Daoy (cell line): ENCODE results near the gene TOMM34. TPM values are rescaled to one million over a fixed set of nuclear protein-coding genes. Genes with fewer than 3 reads are reported as not detected.
A peak's percentile ranks its signal among the peaks of the same experiment; 100 is the strongest.

ENCODE experiments used
- DNase-seq: peaks from one replicate; pipeline ENCODE4 v3.0.0-alpha.2; 2015; ENCODE audit warnings: low read depth
- total RNA-seq: library from RNA; depleted of rRNA; stranded (reverse); fragments of >200 nt; shearing (Covaris generic); gene quantifications from 2 replicates; pipeline ENCODE4 v1.2.3, GENCODE V29; 2014; rRNA removed

TOMM34 gene, protein sequence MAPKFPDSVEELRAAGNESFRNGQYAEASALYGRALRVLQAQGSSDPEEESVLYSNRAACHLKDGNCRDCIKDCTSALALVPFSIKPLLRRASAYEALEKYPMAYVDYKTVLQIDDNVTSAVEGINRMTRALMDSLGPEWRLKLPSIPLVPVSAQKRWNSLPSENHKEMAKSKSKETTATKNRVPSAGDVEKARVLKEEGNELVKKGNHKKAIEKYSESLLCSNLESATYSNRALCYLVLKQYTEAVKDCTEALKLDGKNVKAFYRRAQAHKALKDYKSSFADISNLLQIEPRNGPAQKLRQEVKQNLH
- 77.5 and 87.9 TPM in 2 replicates for total RNA-seq

DNA sequence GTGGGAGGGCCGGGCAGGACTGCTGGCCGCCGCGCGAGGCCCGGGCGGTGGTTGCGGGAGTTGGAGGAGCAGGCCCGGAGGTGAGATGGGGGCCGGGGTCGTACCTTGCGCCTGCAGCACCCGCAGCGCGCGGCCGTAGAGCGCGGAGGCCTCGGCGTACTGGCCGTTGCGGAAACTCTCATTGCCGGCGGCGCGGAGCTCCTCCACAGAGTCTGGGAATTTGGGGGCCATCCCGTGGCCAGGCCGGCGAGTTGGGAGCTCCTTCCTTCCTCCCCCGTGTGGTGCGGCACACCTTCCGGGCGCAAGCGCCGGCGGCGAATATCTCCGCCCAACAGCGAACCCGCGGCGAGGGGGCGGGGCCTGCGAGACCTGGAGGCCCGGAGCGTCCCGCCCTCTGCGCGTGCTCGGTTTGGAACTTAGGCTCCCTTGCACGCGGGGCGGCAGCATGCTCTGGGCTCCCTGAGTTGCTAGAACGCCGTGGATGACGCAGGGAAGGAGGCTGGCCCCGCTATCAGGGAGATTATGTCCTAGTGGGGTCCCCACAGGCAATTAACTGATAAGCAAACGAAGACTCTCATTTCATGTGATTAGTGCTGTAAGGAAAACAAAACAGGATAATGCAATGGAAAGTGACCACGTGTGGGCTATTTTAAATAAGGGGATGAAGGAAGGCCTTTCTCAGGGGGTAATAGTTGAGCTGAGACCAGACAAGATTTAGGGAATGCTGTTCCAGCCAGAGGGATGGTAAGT lies at the start of gene TOMM34:
Gene TOMM34 (minus strand): TSS at position 295 of the 750 bp plus-strand sequence. CDS start 64 bp downstream, at position 231.
- DNase-seq = peak; percentile 96

DNA sequence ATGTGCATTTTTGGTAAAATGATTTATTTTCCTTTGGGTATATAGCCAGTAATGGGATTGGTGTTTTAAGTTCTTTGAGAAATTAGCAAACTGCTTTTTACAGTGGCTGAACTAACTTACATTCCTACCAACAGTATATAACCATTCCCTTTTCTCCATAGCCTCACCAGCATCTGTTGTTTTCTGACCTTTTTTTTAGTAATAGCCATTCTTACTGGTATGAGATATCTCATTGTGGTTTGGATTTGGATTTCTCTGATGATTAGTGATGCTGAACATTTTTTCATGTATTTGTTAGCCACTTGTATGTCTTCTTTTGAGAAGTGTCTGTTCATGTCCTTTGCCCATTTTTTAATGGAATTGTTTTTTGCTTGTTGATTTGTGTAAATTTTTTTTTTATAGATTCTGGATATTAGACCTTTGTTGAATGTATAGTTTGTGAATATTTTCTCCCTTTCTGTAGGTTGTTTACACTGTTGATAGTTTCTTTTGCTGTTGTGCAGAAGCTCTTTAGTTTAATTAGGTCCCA lies 48.4 kb upstream of the TOMM34 start:
- no peak for DNase-seq

DNA sequence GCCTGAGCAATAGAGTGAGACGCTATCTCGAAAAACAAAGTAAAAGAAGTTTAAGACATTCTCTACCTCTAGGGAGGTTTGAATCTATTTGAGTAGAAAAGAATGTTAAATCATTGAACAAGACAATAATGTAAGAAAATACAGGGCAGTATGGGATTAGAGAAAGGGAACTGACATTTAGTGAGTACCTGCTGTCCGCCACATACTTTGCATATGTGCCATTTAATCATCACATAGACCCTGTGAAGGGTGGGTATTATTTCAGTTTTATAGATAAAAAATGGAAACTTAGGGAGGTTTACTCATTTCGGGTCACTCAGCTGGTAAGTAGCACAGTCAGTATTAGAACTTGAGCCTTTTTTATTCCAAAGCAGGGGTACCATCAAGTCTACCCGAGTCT lies 37.5 kb upstream of the TOMM34 start:
- DNase-seq = no peak

DNA sequence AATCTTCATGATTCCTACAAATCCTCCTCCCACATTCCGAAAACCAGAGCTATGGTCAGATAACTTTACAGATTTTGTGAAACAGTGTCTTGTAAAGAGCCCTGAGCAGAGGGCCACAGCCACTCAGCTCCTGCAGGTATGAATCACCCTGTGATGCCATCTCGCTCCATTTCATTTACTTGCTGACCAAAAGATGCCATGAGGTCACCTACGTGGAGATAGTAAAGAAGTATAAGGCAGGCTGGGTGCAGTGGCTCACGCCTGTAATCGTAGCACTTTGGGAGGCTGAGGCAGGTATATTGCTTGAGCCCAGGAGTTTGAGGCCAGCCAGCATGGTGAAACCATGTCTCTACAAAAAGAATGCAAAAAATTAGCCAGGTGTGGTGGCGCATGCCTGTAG lies 37.0 kb upstream of the TOMM34 start:
- DNase-seq = no peak

DNA sequence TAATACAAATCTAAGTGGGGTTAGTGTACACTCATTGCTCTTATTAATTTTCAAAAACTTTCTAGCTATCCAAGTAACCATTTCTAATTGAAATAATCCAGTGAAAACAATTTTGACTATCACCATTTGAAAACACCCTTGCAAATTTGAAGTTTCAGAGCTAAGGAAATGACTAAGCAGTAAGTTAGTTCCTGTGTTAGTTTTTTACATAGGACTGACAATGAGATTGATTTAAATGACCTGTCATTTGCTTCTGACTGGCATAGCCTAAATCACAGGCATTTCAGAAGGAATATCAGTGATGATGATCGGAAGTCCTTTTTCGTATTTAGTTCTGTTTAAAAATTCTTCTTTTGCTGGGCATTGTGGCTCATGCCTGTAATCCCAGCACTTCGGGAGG lies 33.1 kb upstream of the TOMM34 start:
- DNase-seq = no peak

DNA sequence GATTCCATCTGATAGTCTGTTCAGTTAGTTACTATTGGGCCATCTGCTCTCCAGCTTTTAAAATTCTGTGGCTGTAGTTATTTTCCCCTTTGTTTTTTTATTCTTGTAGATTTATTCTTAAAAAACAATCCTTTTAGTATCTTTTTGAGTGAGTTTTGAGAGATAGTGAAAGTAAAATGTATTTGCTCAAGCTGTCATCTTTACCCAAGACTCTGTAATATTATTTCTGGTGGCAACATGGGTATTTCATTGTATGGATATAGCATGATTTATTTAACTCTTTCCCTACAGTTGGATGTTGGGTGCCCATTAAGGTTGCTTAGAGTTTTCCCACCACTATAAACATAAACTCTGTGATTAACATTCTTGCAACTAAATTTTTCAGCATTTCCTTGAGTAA lies 30.8 kb upstream of the TOMM34 start:
- DNase-seq = no peak

DNA sequence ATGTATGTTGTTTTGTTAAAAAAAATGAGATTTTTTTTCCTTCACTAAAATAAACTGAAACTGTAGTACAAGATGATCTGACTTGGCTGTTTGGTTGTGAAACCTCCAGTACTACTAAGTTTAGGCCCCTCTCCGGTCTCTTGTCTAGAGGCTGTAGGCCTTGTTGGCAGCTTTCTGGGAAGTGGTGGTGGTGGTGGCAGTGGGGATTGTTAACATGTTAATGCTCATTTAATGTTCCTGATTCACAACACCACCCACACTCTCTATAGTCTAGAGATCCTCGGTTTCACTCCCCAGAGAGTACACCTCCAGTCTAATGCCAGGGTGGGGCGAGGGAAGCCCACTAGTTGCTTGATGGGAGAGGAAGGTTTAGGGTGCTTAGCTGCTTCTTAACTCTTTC lies 30.2 kb upstream of the TOMM34 start:
- DNase-seq = no peak

DNA sequence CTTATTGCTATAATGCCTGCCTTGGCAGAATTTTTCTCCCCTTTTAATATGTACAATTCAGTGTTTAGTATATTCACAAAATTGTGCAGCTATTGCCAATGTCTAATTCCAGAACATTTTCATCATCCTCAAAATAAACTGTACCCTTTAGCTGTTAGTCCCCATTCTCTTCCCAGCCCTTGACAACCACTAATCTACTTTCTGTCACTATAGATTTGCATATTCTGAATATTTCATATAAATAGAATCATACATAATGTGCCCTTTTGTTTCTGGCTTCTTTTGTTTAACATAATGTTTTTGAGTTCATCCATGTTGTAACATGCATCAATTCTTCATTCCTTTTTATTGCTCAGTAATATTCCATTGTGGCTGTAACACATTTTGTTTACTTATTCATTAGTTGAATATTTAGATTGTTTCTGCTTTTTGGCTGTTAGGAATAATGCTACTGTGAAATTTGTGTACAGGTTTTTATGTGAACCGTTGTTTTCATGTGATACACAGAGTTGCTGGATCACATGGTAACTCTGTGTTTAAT lies 28.5 kb upstream of the TOMM34 start:
- no peak for DNase-seq

DNA sequence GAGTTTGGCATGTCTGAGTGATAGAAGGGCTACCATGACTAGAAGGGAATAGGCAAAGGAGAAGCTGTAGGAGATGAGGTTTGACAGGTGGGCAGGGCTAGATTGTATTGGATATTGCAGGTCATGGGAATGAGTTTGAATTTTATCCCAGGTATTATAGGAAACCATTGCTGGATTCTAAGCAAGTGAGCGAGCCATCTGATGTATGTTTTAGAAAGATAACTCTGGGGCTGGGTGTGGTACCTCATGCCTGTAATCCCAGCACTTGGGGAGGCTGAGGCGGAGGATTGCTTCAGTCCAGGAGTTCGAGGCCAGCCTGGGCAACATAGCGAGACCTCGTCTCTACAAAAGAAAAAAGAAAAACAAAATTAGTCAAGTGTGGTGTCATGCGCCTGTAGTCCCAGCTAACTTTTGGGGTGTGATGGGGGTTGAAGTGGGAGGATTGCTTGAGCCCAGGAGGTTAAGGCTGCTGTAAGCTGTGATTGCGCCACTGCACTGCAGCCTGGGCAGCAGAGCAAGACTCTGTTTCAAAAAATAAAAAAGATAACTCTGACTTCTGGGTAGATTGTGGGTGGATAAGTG lies 23.0 kb upstream of the TOMM34 start:
- DNase-seq = no peak

DNA sequence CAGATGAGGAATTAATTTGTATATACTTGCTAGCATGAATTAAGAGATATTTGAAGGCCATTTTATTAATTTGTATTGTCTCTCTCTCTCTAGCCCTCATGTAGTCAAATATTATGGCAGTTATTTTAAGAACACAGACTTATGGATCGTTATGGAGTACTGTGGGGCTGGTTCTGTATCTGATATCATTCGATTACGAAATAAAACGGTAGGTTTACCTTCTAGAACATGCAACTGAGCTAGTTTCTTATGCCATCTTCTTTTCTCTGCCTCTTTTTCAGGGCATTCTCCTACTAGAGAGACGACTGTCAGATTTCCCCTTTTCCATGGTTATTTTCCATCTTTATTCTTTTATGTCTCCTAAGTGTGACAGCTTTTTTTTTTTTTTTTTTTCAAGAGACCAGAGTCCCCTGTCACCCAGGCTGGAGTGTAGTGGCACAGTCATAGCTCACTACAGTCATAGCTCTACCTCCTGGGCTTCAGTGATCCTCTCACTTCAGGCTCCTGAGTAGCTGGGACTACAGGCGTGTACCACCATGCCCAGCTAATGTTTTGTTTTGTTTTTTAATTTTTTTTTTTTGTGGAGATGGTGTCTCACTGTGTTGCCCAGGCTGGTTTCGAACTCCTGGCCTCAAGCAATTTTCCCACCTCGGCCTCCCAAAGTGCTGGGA lies 21.7 kb upstream of the TOMM34 start:
- DNase-seq = no peak

DNA sequence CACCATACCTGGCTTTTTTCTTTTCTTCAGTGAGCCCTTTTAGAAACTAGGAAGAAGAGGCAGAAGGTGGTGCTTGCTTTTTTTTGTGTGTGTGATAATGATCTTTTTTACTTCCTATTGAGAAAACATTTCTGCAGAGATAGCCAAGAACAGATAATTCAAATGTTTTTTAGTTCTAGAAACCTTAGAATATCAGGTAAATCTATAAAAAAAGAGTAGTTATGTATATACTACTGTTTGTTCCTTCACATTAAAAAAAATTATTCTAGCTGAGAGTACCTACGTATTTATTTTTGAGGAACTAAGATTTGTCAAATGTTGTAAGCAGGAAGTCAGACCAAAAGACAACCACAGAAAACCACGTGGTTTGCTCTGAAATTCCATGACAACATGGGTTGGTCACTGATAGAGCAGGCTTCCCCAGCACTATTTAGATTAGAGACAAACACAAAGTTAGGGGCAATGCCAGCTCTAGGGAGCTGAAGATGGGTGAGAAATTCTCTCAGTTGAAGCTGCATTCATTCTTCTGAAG lies 19.0 kb upstream of the TOMM34 start:
- DNase-seq = peak; percentile 21

DNA sequence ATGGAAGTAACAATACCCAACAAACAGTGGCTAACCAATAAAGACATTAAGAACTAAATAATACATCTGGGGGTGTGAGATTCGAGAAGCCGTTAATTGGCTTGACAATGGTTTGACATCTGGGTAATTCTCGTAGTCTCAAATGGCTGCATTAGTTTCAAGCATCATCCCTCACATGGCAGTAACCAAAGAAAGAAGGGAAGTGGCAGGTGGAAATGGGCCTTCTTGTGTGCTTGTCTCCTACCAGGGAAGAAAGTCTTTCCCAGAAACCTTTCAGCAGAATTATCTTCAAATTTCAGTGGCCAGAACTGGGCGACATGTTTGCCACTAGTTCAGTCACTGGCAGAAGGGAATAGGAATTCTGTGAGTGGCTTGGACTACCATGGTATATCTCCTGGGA lies 16.5 kb upstream of the TOMM34 start:
- DNase-seq = no peak

DNA sequence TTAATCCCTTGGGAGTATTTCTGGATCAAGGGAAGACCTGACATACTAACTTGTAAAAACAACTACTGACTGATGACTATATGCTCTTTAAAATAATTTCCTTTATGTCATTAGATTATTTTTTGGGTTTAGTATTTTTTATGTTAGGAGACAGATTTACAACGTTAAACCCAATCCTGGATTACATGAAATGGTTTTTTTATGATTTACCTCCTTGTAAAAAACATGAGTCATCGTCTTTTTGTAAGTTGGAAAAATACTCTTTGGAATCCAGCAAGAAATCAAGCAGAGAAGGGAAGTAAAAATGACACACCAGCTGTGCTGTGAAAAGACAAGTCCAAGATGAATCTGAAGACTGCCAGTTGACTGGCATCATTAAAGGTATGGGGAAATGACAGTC lies 12.9 kb upstream of the TOMM34 start:
- DNase-seq = no peak

DNA sequence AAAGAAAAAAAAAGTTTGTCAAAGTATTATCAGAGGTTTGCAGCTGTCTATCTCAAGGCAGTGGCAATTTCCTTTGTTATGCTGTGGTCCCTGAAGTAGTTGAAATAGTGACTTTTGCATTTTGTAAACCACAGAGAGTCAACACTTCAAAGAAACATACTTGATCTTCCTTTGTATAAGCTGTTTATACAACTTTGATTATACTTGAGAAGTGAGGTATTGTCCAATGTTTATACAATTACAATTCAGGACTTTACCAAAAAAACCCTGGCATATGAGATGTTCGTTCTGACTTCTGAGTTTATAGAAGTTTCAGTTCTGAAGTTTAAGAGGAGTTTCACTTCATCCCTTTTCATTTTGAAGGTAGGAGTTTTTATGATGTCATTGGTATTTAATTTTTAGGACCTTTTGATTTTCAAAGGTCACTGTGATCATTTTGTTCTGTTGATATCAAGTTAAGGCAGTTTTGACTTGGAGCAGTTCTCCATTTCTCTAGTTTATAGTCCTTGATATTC lies 10.1 kb upstream of the TOMM34 start:
- DNase-seq = no peak

DNA sequence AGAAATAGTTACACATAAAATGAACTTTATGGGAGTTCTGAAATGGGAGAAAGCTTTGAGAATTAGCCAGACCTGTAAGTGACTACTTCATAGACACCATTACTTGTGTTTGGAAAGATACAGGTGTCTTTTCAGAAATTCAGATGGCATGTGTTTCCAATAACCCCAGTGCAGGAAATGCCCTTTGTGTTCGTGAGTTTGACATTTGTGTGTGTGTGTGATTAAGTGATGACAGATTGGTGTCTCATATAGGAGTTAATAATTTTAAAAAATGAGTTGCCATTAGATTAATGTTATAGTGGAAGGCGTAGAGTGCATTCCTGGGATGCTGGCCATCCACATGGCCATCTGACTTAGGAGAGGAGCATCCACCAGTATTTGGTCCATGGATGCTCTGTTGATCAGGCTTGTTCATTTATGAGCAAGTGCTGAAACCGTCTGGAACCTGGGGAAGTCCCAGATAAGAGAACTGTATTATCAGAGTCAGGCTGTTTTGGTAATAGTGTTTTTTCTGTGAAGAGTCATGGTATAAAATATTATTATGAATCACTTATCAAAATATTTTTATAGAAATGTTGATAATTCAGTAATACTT lies 9.2 kb upstream of the TOMM34 start:
- DNase-seq = no peak

DNA sequence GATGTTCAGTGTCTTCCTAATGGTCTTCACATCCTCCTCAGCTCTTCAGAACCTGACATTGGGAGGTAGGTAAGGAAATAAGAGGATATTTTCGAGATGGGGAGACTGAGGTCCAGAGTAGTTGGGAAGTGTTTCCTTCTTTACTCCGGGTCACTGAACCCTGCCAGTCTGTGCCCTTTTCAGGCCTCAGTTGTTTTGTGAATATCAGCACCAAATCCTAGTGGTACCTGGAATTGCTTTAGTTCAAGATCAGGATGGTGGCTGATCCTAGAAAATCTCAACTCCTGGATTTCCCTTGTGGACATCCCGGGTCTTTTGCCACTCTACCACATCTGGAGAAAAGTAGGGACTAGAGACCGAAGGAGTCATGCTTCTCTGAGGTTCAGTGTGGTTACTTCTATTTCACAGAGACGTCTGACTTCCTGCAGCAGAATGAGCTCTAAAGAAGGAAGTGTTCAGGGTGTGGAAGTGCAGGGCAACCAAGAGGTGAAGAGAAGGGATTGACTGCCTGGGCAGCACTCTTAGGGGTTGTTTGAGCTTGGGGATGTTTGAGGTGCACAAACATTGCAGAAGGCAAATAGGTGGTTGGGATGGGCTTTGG lies 7.1 kb upstream of the TOMM34 start:
- peak; percentile 19 for DNase-seq

DNA sequence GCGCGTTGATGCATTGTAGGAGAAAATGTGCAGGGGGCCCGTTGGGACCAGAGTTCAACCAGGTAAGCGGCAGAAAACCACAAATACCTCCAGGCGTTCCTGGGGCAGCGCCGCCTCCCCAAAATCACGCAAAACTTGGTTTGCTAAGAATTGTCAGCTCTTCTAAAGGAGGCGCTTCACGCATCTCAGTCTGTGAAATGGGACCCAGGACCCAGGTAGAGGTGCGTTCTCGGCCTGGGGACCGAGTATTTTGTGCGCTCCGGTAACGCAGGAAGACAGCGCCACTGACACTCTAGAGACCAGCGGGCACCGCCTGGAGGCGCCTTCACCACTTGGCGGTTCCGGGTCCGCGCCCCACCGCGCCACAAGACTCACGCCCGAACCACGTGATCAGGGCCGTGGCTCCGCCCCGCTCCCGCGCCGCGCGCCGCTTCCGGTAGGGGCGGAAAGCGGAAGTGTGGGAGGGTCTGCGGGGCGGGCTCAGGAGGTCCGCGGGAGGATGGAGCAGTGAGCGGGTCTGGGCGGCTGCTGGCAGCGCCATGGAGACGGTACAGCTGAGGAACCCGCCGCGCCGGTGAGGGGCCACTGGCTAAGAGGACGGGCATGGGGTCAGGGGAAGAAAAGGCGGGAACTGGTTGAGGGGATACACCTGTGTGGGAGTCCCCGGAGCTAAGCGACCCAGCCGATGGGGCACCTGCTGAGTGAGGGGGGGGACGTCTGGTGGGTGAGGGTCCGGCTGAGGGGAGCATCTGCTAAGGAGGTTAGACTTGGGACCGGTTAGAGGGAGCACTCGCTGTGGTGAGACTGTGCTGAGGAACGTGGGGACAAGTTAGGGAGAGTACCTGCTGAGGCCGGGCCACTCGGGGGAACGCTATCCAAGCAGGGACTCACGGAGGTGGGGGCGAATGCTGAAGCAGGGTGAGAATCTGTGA lies 6.1 kb upstream of the TOMM34 start, which contains the start of gene STK4:
Gene STK4 (plus strand): TSS at position 483 of the 932 bp plus-strand sequence. CDS start 57 bp downstream, at position 540.
- peak; percentile 97 for DNase-seq

DNA sequence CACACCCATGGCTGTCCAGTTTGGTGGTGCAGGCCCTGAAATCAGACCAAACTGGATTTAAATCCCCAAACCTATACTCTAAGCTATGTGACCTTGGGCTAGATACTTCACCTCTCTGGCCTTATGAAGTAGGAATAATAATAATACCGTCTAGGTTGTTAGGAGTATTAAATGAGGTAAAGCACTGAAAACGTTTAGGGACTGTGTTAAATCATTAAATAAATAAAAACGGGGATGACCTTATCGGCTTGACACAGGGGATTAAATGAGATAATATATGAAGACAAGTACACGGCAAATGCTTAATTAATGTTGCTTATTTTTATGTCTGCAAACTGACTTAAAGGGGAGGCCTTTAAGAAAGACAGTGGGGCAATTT lies 5.4 kb upstream of the TOMM34 start:
- no peak for DNase-seq
